PC-3 (cell line): ENCODE results near the gene ZNF432.

Experiments
- CTCF ChIP-seq: fragments of 300-600 bp; sonication (generic); conservative IDR thresholded peaks from 2 replicates; pipeline ENCODE4 v1.5.1; 2017; ENCODE audit warnings: antibody characterized with exemption, low read depth, mild to moderate bottlenecking, low read length
- EZH2 ChIP-seq: fragments of 300-600 bp; sonication (generic); IDR thresholded peaks from one replicate; pipeline ENCODE4 v1.6.1; 2017; ENCODE audit warnings: antibody characterized with exemption, mild to moderate bottlenecking, low read length; ENCODE audit not compliant: unreplicated experiment
- EZH2phosphoT487 ChIP-seq: fragments of 300-600 bp; sonication (generic); IDR thresholded peaks from 2 replicates; pipeline ENCODE4 v1.6.1; 2018; ENCODE audit warnings: mild to moderate bottlenecking, antibody characterized with exemption, low read length, borderline replicate concordance

- TF ChIP-seq EZH2 (no peak), CTCF (no peak), EZH2phosphoT487 (no peak)
Observed at GRCh38 chr19:52065399-52065798, 16.8 kb upstream of the ZNF432 start.
